GM11168 (cell line): ENCODE measurements around the gene HDAC2.
"Not testable (repeated sequence)": the region's sequence is repeated elsewhere in the genome, so short reads cannot be mapped to it uniquely, and the experiment has no call there.

Source experiments
- in situ Hi-C: fragments of 300-500 bp; cut with MboI; formaldehyde crosslinking; loops from one replicate; pipeline ENCODE4 v1.12.0; 2022; ENCODE audit warnings: low sequenced_read_pairs; ENCODE audit not compliant: unreplicated experiment

HDAC2 gene

DNA sequence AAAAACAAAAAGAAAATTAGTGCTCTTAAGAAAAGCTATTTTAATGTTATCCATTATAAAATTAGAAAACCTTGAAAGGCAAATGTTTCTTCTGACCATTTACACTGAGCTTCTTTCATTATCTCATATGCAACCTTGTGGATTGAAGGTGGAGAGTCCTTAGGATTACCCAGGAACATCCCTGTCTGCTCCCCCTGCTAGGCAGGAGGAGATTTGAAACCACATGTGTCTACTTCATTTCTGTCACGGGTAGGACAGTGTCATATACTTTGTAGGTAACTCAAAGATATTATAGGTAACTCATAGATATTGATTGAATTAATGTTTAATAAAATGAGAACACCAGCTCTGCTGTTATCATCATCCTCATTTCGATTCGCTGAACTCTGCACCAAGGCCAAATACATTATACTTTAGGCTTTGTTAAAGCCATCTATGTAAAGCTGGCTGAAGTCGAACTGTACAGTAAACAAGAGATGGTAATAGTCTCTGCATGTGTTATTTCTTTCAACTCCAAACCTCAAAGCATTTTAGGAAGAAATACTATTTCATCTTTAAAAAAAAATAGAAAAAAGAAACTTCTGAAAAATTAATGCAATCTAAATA, 49.5 kb downstream of the HDAC2 start:
- in situ Hi-C loops: no loop called here

DNA sequence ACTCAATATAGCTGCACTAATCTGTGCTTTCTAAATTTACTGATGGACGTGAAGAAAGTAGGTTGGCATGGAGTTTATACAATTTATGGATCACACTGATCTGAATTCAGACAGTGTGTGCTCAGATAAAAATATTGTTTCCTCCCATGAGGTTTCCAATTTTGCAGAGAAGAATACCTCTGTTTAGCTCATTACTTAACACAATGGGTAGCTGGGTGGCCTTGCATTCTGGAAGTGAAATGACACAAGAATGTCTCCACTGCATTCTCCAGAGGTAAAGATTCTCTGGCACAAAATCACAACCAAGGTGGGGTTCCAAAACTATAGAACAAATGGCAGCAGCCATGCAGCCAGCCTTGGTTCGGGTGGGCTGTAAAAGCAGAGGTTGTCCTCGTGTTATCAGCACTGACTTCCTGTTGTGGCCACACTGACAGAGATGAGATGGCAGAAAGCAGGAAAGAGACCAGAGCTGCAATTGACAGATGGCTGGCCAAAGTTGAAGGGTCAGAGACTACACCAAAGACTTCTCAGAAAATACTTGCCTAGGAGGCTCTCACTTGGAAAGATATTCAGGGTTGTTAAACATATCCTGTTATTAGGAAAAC, 50.2 kb downstream of the HDAC2 start:
- in situ Hi-C loops: no loop called here

DNA sequence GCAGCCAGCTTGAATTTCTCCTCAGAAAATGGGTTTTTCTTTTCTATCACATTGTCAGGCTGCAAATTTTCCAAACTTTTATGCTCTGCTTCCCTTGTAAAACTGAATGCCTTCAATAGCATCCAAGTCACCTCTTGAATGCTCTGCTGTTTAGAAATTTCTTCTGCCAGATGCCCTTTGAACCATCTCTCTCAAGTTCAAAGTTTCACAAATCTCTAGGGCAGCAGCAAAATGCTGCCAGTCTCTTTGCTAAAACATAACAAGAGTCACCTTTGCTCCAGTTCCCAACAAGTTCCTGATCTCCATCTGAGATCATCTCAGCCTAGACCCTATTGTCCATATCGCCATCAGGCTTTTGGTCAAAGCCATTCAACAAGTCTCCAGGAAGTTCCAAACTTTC, 60.7 kb downstream of the HDAC2 start:
- in situ Hi-C loops: not testable (repeated sequence)

DNA sequence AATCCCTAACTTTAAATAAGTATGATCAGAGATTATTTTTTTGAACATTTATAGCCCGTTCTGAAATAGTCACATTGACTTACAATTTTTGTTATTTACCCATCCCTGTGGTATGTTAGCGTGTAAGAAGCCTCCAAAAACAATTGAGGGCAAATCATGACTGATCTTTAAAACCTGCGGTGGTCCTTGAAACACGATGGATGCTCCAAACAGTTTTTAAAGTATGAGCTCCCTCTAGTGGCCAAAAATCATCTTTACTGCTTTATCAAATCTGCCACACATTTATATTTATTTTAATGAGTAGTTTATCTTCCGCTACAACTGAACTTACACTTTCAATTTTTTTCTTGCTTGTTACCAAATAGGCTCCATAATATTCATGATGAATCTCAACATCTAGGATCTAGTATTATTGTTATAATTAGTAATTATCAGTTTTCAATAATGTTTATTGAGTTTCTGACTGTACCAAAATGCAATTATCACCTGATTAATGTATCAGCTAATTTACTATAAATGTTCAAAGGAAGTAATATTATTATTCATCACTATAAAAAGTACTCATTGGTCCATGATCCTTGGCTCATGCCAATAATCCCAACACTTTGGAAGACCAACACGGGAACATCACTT, 61.6 kb downstream of the HDAC2 start:
- in situ Hi-C loops: no loop called here

DNA sequence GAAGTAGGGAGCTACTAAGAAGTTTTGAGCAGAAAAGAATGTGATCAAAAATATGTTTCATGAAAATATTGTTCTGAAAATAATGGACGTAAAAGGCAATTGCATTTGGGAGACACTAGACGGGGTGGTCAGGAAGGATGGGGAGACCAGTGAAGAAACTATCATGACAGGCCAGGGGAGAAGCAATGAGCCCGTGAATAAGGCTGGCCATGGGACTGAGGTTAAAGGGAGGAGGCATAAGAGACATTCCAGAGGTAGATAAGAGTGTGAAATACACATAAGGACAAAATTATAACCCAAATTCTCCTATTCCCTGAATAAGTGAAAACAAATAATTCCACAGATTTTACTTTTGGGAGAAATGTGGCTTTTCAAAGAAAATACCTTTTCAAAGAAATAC, 62.1 kb downstream of the HDAC2 start:
- in situ Hi-C loops: no loop called here

DNA sequence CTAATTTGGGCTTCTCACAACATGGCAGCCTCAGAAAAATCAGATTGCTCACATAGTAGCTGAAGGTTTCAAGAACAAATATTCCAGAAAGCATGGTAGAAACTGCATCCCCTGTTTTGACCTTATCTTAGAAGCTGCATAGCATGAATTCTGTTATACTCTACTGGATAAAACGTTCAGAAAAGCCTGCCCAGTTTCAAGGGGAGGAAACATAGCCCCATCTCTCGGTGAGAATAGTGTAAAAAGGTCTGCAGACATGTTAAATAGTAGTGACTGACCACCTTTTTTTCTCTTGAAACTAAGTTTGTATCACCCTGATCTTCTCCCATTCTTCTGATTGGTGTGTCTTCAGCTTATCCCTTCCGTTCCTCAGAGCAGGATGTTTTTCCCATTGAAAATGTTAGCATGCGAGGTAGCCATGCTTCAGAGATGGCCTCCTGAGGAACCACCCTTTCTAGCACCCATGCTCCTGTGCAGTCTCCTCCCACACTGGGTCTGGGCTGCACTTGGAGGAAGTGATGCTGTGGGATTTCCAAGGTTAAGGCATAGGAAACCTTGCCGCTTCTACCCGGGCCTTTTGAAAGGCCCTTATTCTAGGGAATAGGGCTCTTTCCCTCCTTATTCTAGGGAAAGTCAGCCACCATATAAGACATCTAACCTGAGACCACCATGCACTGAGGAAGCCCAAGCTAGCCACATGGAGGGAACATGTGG, 63.7 kb downstream of the HDAC2 start:
- in situ Hi-C loops: no loop called here

DNA sequence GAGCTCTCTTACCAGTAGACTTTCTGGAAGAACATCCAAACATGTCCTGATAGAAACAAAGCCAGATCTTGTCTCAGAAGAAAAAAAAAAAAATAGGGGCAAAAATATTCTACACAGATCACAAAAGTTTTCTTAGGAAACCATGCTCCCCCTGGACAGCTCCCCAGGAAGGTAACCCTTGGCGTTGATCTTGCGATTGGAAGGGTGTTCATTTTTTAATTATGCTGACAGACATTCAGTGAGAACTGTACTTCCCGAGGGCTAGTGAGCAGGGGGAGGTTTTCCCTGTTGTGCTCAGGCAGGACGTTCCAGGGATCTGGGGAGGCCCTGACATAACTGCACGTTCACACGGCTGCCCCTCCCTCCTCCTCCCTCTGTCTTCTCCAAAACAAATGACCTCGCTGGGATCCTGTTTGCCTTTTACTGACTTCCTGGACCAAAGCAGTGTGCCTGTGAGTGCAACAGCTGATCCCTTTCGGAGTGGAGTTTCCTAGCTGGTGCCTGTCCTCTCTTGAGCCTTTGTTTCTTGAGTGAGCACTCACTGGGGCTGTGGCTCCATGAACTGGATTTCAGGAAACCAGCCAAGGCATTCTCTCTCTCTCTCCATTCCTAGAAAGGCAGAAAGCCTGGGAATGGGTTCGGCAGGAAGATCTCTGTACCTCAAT, 67.2 kb downstream of the HDAC2 start:
- in situ Hi-C loops: no loop called here

DNA sequence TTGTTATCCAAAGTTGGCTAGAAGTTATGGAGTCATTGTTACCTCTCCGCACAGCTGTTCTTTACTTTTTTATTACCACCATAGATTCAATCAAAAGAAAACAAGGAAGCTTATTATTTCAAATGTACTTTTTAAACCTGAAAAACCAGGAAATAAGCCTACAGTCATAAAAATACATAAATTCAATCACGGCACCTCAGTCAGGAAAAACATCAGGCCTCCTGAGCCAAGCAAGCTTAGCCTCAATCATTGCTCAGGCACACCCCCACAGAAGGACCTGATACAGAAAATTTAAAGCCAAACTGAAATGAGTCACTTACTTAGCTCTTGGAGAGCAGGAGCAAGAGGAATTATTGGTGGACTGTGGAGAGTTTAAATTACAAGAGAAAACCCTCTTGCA, 69.5 kb downstream of the HDAC2 start:
- in situ Hi-C loops: no loop called here

DNA sequence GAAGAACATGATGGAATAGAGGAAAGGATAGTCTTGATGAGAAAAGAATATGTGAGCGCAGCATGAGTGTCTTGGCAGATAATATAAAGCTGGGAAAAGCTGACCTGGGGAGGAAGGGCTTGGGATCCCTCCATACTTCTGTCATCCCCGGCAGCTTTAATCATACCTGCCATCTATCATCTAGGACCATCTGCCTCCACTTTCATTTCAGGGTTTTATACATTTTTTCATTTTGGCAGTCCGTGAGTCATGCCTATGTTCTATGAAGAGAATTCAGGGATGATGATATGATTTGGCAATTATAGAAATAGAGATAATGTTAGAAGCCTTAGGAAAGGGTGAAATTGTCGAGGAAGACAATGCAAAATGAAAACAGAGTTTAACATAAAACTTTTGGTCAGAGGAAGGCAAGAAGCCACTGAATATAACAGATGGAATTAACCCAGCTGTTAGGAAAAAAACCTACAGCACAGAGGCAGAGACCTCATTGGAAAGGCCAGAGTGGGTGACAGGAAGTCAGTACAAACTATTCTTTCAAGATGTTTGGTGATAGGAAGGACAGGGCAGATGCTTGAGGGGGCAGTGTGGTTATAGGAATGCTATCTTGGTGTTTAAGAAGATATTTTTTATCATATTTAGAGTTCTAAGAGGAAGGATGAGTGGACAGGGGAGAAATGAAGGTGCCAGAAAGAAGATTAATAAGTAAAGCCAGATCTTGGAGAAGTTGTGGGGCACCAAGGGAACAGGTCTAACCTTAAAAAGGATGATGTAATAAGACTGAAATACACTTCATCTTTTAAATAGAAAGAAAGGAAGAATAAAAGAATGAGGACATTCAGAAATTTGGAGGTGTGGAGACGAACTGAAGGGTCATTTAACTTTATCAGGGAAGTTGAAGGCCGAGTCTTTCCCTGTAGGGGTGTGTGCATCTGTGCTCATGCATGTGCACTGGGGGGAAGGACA, 76.0 kb downstream of the HDAC2 start:
- in situ Hi-C loops: no loop called here

DNA sequence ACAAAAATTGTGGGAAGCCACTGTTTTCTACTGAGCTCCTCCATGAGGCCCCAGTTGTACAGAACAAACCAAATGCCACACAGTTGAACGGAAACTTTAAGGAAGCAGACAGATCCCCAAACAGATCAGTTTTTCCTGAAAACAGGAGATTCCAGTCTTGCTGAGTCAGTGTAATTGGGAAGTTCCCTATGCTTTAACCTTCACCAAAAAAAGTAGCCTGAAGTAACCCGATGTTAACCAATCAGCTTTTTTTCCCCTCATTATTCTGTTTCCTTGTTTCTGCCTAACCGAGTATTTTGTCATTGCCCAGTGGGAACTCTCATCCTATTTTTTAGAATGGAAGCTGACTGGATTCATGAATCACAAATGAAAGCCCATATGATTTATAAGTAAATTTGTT, 77.1 kb downstream of the HDAC2 start:
- in situ Hi-C loops: no loop called here

DNA sequence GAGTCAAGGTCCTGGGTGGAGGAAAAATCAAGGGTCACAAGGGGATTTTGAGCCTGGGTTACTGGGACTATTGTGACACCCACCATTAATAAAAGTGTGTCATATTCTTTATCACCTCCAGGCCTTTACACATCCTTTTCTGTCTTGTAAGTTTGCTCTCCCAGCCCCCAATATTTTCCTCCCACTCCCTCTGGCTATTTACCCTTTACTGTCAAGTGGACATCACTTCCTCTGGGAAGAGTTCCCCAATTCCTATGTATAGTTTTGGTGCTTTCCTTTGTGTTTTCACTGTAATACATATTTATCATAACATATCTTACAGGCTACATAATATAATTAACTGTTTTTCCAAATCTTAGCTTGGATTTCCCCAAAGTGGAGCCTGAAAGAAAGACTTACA, 77.5 kb downstream of the HDAC2 start:
- in situ Hi-C loops: no loop called here

DNA sequence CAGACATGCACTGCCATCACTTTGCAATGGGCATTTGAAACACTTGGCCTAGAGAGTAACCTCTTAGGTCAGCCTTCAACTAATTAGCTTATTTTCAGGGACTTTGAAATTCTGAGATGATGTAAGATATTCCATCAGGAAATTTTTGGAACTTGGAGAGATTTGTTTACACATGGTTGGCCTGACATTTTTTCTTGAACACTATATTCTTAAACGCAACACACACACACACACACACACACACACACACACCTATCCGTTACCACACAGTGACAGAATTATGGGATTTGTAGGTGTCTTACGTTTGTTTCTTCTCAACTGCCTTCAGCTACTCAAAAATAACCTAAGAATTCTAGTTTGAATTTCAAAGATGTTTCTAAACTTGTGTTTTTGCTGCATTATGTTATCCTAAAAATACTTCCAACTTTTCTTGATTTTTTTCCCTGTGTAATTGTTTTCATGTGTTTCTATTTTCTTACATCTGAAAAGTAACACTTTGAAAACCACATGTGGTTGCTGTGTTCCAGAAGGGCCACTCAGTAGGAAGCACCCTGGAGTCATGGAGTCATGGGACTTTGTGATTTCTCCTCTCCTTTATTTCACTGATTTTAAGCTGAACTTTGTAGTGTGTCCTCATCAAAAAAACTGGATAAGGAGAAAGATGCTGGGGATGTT, 81.9 kb downstream of the HDAC2 start:
- in situ Hi-C loops: loop anchor here (10.0 kb wide), 1 partner anchor 1114 kb away; no protein-coding TSS in a partner anchor

DNA sequence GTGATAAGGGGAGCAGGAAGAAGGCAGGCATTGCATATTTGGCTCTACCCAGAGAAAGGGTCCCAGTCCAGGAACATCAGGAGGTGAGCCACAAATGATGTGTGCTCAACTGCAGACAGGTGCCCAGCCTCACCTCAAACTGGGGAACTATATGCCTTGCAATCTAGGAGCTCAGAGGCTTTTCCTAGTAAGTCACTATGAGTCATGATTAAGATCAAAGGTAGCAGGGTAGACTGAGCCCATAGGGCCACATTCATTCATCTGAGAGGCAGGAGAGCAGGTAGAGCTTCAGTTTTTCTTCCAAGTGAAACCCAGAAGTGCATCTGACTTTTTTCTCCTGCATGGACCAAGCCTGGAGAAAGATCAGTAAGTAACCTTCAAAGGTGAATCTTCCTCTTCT, 82.5 kb downstream of the HDAC2 start:
- in situ Hi-C loops: loop anchor here (10.0 kb wide), 1 partner anchor 1114 kb away; no protein-coding TSS in a partner anchor

DNA sequence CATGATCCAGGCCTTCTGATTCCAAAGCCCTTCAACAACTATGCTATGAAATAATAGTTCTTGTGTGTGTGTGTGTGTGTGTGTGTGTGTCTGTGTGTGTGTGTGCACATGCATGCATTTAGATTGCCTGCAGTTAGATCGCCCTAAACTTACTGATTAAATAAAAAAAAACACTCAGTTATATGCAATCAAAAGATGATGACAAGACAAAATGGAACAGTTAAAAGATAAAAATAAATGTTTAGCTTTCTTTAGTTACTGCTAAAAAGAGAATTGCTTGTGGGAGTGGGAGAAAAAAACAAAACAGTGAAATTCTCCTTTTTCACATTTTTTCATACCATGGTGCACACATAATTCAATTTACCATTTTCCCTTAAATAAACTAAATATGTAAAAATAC, 84.4 kb downstream of the HDAC2 start:
- in situ Hi-C loops: loop anchor here (10.0 kb wide), 1 partner anchor 1112 kb away; no protein-coding TSS in a partner anchor

DNA sequence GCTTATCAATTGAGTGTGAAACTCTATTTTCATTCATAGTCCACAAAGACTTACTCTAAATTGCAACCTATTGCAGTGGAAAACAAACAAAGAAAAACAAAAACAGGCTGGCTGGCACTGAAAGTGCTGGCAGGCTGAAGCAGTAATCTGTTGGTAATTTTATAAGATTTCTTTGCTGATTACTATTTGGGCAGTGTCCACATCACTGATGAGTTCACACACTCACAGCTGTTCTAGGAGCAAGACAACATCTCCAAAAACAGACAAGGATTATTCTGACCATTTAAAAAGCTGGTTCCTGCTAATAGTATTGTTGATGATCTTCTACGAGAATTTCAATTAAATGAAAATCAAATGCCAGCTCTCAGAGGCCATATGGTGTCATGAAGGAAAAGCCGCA, 86.9 kb downstream of the HDAC2 start:
- in situ Hi-C loops: loop anchor here (10.0 kb wide), 1 partner anchor 1109 kb away; no protein-coding TSS in a partner anchor
